PC-3 (cell line): Measurements from ENCODE around the gene MACROD2.

Experiments used
- CTCF ChIP-seq: fragments of 300-600 bp; sonication (generic); conservative IDR thresholded peaks from 2 replicates; pipeline ENCODE4 v1.5.1; 2017; ENCODE audit warnings: antibody characterized with exemption, low read depth, mild to moderate bottlenecking, low read length
- EZH2 ChIP-seq: fragments of 300-600 bp; sonication (generic); IDR thresholded peaks from one replicate; pipeline ENCODE4 v1.6.1; 2017; ENCODE audit warnings: antibody characterized with exemption, mild to moderate bottlenecking, low read length; ENCODE audit not compliant: unreplicated experiment
- EZH2phosphoT487 ChIP-seq: fragments of 300-600 bp; sonication (generic); IDR thresholded peaks from 2 replicates; pipeline ENCODE4 v1.6.1; 2018; ENCODE audit warnings: mild to moderate bottlenecking, antibody characterized with exemption, low read length, borderline replicate concordance

GRCh38 chr20:14727485-14728150 lies 732.3 kb downstream of the MACROD2 start:
- TF ChIP-seq CTCF, result no peak
- no peak for TF ChIP-seq EZH2phosphoT487
- TF ChIP-seq EZH2, result no peak
